ENCODE results near the gene IST1. TPM values are rescaled to one million over a fixed set of nuclear protein-coding genes. Genes with fewer than 3 reads are reported as not detected.

IST1 gene
- total and polyA plus RNA-seq, 10 of the 15 experiments (the other 5 are each of a cell fraction or from before 2014, with no cell fraction given) = 97.3 to 293 (median 138) TPM

DNA sequence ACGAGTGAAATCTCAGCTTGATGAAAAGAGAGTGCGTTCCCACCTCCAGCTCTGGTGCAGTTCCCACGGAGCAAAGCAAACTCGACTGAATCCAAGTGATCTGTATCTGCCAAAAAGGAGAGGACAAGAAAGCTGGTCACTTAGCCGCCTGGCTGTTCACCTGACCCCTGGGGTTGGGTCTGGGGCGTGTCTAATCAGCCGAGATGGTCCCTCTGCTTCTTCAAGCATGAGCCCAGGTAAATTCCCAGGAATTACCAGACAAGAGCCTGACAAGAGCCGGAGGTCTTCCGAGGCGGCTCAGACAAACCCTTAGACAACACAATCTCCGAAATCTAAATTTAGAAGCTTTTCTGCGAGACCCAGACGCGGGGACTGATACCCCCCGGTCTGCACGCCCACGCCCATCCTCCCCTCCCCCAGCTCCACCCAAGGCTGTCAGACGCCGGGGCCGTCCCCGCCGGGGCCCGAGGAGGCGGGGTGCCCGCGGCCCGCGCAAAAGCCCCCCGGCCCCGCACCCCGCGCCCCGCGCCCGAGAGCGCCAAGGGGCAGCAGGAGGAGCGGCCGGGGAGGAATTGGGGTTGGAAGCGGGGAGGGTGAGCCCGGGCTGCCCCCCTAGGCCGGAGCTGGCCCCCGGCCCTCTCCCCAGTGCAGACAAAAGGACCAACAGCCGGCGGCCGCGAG, 12.0 kb upstream of the IST1 start (continued):
- TF ChIP-seq CUX1 (IDR thresholded peaks at IDR 0.05; ENCODE audit: insufficient replicate concordance, low read depth, low read length) (peak; percentile 11), ZBED1 (IDR thresholded peaks at IDR 0.05; ENCODE audit: borderline replicate concordance) (no peak), IKZF2 (IDR thresholded peaks at IDR 0.05) (peak in 1 of 2 experiments; percentile 20; a peak in 1 of 4 replicates), TBL1XR1 (IDR thresholded peaks at IDR 0.05; ENCODE audit: low read depth, low read length) (no peak)
- TF ChIP-seq, protein P1, sequence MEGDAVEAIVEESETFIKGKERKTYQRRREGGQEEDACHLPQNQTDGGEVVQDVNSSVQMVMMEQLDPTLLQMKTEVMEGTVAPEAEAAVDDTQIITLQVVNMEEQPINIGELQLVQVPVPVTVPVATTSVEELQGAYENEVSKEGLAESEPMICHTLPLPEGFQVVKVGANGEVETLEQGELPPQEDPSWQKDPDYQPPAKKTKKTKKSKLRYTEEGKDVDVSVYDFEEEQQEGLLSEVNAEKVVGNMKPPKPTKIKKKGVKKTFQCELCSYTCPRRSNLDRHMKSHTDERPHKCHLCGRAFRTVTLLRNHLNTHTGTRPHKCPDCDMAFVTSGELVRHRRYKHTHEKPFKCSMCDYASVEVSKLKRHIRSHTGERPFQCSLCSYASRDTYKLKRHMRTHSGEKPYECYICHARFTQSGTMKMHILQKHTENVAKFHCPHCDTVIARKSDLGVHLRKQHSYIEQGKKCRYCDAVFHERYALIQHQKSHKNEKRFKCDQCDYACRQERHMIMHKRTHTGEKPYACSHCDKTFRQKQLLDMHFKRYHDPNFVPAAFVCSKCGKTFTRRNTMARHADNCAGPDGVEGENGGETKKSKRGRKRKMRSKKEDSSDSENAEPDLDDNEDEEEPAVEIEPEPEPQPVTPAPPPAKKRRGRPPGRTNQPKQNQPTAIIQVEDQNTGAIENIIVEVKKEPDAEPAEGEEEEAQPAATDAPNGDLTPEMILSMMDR (IDR thresholded peaks at IDR 0.05 in 2 of 3, conservative IDR thresholded peaks at IDR 0.05 in 1 of 3; ENCODE audit: control insufficient read depth in 2 of 3, extremely low read depth in 1 of 3, insufficient read depth in 1 of 3, low read depth in 3 of 3, low read length in 3 of 3) = peak in 1 of 3 experiments; percentile 25; a peak in 1 of 6 replicates

Data from GM12878 (cell line).